A673 (cell line): ENCODE data around the gene RAB24.

Source experiments
- EZH2 ChIP-seq: fragments of 200-600 bp; sonication (generic); IDR thresholded peaks from 2 replicates; pipeline ENCODE4 v1.6.1; 2017; ENCODE audit warnings: borderline replicate concordance, low read depth, mild to moderate bottlenecking, mixed read lengths, antibody characterized with exemption, low read length; ENCODE audit not compliant: poor library complexity, severe bottlenecking
- TF ChIP-seq, protein P1 (sequence below): fragments of 300-800, 200-600 bp; sonication (generic); conservative IDR thresholded peaks from 2 replicates; pipeline ENCODE4 v1.5.1; 2017; ENCODE audit warnings: low read depth, mild to moderate bottlenecking, antibody characterized with exemption, low read length, moderate library complexity, mixed read lengths

DNA sequence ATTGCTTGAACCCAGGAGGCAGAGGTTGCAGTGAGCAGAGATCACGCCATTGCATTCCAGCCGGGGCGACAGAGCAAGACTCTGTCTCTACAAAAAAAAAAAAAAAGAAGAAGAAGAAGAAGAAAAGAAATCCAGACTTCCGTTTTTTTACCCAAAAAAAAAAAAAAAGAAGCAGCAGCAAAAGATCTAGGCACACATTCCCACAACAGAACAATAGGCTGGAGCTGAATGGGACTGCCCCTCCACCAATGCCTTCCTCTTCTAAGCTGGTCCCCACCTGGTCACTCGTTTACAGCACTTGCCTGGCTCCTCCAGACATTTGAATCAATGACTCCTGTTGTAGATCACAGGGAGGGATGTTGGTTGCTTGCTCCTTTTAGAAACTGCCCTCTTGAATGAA is 49.6 kb upstream of the RAB24 start:
- TF ChIP-seq, protein P1, sequence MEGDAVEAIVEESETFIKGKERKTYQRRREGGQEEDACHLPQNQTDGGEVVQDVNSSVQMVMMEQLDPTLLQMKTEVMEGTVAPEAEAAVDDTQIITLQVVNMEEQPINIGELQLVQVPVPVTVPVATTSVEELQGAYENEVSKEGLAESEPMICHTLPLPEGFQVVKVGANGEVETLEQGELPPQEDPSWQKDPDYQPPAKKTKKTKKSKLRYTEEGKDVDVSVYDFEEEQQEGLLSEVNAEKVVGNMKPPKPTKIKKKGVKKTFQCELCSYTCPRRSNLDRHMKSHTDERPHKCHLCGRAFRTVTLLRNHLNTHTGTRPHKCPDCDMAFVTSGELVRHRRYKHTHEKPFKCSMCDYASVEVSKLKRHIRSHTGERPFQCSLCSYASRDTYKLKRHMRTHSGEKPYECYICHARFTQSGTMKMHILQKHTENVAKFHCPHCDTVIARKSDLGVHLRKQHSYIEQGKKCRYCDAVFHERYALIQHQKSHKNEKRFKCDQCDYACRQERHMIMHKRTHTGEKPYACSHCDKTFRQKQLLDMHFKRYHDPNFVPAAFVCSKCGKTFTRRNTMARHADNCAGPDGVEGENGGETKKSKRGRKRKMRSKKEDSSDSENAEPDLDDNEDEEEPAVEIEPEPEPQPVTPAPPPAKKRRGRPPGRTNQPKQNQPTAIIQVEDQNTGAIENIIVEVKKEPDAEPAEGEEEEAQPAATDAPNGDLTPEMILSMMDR = no peak
- TF ChIP-seq EZH2 = no peak
